Cardiac fibroblast (primary cell): ENCODE results near the gene RAD51.

Experiments used
- DNase-seq, 2 donors: peaks; one replicate each; pipeline versions ENCODE4 v3.0.0 to v3.0.0-alpha.2; 2010; ENCODE audit warnings: low read depth in 2 of 2
- H3K4me3 ChIP-seq, 2 donors: replicated peaks in 1 of 2; 1 replicate in 1 of 2; 2 replicates in 1 of 2; pipeline ENCODE4 v1.5.1; 2011; ENCODE audit warnings: low read depth in 2 of 2, low read length in 2 of 2, mild to moderate bottlenecking in 2 of 2, moderate library complexity in 1 of 2
- CTCF ChIP-seq: IDR thresholded peaks from one replicate; pipeline ENCODE4 v1.5.1; 2011; ENCODE audit warnings: low read depth, mild to moderate bottlenecking, low read length, inconsistent platforms

The RAD51 gene

DNA sequence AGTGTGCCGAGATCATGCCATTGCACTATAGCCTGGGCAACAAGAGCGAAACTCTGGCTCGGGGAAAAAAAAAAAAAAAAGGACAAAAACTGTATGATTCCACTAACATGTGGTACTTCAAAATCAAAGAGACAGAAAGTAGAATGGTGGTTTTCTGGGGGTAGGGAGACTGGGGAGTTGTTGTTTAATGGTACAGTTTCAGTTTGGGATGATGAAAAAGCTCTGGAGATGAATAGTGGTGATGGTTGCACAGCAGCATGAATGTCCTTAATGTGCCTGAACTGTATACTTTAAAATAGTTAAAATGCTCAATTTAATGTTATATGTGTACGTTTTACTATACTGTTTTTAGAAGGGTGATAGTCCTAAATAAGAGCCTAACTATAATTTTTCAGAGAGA is 27.4 kb downstream of the RAD51 start:
- DNase-seq = no peak
- TF ChIP-seq CTCF = no peak
- no peak overlapping the region for H3K4me3 ChIP-seq

DNA sequence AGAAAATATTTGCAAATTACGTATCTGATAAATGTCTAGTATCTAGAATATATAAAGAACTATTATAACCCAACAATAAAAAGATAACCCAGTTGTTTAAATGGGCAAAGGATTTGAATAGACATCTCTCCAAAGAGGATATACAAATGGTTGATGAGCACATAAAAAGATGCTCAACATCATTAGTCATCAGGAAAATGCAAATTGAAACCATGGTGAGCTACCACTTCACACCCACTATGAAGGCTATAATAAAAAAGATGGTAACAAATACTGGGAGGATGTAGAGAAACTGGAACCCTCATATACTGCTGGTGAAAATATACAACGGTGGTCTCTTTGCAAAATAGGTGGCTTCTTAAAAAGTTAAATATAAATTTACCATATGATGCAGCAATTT is 28.0 kb downstream of the RAD51 start:
- no peak for DNase-seq
- TF ChIP-seq CTCF = no peak
- no peak overlapping the region for H3K4me3 ChIP-seq

DNA sequence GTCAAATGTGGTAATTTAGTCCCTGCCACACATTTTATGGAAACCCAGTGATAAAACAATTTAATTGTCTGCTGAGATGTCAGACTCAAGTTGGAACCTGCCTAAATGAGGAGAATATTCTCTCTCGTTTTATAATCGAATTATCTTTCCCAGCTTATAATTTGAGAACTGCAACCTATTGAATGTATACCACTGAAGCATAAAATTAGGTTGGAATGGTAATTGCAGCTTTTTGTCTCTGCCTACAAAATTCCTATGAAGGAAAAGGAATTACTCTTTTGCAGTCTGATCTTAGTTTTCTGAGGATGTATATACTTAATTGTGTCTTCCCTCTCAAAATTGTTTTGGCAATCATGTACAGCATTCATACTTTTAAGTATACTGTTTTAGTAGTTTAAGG is 28.9 kb downstream of the RAD51 start:
- DNase-seq = no peak
- no peak overlapping the region for H3K4me3 ChIP-seq
- no peak for TF ChIP-seq CTCF

DNA sequence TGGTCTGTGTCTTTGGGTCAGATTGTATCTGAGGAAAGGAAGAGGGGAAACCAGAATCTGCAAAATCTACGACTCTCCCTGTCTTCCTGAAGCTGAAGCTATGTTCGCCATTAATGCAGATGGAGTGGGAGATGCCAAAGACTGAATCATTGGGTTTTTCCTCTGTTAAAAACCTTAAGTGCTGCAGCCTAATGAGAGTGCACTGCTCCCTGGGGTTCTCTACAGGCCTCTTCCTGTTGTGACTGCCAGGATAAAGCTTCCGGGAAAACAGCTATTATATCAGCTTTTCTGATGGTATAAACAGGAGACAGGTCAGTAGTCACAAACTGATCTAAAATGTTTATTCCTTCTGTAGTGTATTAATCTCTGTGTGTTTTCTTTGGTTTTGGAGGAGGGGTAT is 36.1 kb downstream of the RAD51 start:
- TF ChIP-seq CTCF = no peak

GRCh38 chr15:40736575-40736974 is 41.6 kb downstream of the RAD51 start:
- H3K4me3 ChIP-seq = no peak overlapping the region
- no peak for TF ChIP-seq CTCF
- DNase-seq = no peak

More for the DNA sequence above, 36.1 kb downstream of the RAD51 start:
- DNase-seq = peak; percentile 45
- H3K4me3 ChIP-seq = no peak overlapping the region

DNA sequence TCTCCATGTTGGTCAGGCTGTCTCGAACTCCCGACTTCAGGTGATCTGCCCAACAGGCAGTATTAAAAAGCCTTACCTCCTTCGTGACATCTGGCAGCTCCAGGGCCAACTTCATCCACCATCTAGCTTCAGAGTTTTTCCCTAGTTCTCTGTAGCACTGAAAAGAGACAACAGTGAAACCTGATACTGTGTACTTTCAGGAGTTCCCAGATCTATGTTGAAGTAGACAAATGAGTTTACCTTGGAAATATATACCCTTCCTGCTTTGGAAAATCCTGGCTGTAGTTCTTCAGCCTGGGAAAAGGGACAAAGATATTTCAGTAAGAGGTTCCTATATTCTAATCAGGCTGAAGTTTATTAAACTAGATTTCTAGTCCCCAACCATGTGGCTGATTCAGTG is 42.1 kb downstream of the RAD51 start:
- no peak overlapping the region for H3K4me3 ChIP-seq

More for the DNA sequence above, 42.1 kb downstream of the RAD51 start:
- no peak for TF ChIP-seq CTCF
- no peak for DNase-seq
